ENCODE measurements around the gene RALGAPB.
"Not testable (repeated sequence)": the region's sequence is repeated elsewhere in the genome, so short reads cannot be mapped to it uniquely, and the experiment has no call there.

Gene RALGAPB

DNA sequence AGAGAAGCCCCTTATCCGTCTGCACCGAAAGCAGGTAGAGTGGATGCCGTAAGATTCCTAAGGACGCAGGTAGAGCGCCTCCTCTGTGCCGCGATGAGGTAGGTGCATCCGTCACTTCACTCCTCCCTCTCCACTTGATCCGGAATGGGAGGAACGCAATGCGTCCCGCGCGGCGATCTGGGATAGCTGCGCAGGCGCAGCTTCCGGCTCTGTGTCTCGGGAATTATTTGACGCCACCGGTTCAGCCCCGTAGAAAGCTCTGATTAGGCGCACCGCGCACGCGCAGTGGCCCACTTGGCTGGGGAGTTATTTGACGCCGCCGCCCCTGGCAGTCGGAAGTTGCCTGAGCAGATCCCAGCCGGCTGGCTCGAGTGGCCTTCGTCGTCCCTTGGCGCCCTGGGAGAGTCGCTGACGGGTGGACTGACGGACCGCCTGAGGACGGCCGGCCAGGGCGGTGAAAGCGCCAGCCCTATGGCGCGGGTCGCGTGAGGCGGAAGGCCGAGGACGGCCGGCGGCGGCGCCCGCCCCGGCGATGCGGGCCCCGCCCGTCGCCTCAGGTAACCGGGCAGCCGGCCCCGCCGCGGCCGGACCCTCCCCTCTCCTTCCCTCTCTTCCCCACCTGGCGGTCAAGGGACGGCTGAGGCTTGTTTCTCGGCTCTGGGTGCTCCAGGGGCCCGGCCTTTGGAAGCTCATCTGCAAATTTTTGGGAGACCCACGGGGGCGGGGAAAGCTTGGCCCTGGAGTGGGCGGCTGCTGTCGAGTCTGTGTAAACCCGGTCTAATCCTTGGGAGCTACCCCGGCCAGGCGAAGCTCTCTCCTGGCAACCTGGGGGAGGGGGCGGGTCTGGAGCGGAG is at the start of gene RALGAPB:
TSS of gene RALGAPB (plus strand) at position 331 of the 854 bp plus-strand sequence. CDS start 15,590 bp downstream, outside the sequence.
- DNase-seq = peak; percentile 98

DNA sequence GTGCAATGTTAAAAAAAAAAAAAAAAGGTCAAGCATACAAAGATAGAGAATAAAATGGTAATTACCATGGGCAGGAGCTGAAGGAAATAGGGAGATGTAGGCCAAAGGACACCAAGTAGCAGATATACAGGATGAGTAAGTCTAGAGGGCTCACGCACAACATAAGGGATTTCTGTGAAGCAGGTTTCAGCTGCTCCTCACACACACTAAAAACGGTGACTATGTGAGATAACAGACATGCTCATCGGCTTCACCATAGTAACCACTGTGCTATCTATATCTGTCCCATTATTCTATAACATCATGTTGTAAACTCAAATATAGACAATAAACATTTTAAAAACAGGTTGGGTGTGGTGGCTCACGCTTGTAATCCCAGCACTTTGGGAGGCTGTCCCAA is 49.1 kb upstream of the RALGAPB start:
- DNase-seq = no peak

DNA sequence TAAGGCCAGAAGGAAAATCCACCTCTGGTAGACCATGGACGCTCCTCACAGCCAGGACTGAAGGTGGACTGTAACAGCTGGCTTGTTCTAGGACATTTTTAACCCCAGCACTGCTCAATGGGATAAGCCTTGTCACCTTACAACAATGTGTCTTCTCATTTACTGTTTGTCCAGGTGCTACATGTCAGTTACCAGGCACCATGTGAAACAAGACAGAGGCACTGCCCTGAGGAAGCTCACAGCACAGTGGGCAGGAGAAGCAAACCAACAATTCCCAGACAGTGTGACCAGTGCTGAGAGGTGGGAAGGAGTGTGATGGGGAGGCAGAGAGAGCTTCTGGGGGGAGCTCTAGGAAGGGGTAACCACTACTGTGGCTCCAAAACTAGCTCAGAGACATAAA is 48.2 kb upstream of the RALGAPB start:
- DNase-seq = no peak

DNA sequence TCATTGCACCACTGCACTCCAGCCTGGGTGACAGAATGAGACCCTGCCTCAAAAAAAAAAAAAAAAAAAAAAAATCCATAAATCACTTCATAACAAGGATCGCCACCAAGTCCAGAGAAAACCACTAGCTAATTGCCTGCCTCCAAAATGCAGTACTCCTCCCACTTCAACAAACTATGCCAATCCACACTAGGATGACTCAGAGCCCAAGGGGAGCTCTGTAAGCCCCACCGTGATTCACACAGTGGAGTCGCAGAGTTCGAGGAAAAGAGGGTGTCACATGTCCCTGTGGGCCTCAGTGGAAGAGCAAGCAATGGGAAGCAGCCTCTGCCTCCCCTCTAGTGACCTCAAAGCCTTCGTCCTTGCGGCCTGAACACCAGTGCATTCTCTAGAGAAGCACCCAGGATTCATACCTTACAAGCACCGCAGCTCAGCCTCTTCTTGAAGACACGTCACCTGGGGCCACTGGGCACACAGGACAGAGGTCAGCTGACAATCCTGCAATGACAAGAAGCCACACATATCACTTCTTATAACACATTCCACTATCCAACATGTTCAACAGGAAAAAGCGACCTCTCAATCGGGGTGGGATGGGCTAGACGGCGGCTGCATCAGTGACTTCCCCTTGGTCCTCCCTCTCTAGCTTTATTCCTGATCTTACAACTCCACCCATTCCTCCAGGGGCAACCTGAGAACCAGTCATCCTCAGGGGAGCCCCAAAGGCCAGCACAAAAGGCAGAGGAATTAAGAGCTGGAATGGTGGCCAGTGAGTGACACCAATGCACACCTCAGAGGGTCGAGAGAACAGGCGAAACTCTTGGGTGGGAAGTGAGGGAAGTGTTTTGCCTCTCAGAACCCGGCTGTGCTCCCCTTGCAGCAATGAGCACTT is 46.4 kb upstream of the RALGAPB start:
- DNase-seq = no peak

DNA sequence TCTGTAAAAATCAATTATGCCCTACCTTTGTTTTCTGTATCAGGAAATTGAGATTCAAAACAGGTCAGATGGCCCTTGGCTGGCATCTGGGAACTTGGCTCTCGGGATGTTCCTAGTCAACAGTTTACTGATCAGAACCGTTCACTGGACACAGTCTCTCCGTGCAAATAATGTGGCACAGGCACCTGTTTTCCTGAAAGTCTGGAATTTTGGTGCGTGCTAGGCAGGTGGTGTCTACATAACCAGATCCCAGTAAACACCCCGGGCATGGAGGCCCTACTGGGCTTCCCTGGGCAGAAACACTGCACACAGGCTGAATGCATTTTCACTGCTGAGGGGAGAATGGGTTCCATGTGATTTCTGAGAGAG is 45.0 kb upstream of the RALGAPB start:
- no peak for DNase-seq

DNA sequence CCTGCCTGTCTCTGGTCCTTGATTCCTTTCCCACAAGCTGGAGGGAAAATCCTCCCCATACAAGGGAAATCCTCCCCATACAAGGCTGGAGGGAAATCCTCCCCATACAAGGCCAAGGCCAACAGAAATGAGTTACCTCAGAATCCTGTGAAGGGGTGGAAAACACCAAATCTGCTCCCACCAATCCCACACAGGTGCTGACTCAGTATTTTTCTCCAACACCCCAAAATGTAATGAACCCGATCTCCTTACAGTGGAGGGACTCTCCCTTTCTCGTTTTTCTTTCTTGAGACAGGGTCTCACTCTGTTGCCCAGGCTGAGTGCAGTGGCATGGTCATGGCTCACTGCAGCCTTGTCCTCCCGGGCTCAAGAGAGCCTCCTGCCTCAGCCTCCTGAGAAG is 43.8 kb upstream of the RALGAPB start:
- no peak for DNase-seq

DNA sequence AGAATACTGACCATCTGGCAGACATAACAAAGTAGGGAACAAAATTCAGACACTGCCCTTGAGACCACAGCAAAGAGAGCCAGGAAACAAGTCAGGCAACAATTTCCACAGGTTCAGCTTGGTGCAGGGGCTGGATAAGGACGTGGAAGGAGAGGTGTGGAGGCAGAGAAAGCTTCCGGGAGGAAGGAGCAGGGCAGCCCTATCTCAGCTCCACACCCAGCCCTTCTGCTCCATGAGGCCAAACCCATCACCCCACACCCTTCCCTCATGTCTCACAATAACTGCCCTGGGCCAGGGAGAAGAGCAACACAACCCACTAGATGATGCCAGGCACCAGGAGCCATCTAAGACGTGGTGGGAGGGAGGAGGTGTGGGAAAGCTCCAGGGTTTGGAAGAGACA is 43.3 kb upstream of the RALGAPB start:
- DNase-seq = no peak

DNA sequence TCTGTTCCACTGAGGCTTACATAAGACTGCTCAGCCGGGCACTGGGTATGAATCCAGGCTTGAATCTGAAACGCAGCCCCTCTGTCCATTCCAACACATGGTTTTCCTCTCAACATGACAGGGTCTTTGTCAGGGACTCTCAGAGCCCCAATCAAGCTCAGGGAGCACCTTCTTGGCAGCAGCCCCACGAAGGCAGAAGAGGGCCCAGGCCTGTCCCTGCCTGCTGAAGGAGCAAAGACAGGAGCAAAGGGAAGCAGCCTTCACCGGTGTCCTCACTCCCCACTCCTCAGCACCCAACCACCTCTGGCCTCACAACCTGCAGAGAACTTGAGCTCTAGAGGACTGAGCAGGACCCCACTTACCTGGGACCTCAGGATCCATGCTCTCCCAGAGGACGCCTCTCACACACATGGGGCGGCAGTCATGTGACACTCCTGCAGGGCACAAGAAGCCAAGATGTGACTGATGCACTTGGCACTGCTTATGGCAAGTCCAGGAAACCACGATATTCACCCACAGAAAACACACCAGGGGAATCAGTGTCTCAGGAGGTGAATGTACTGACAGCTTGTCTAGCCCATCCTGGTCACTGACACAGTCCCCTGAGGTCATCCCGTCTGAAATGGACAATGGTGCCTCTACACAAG is 41.8 kb upstream of the RALGAPB start:
- no peak for DNase-seq

DNA sequence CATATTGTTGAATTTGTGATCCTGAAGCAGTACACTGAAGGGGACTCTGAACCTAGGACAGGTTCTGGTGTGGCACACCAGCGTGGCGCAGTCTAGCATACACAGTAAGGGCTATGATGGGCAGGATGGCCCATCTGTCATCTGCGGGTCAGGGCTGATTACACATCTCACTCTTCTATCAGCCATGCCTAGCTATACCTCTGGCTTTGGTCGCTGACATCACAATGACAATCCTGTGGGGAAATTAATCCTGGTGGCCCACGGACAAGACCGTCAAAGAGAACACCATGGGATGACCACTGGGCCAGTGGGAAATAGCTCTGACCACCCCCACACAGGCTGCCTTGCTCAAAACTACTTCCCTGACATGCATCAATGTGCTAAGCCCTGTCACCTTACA is 40.4 kb upstream of the RALGAPB start:
- DNase-seq = no peak

DNA sequence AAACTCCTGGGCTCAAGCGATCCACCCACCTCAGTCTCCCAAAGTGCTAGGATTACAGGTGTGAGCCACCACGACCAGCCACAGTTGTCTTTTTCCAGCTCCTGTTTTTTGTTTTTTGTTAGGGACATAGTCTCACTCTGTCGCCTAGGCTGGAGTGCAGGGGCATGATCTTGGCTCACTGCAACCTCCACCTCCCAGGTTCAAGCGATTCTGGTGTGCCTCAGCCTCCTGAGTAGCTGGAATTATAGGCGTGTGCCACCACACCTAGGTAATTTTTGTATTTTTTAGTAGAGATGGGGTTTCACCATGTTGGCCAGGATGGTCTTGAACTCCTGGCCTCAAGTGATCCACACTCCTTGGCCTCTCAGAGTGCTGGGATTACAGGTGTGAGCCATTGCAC is 39.8 kb upstream of the RALGAPB start:
- DNase-seq = not testable (repeated sequence)

DNA sequence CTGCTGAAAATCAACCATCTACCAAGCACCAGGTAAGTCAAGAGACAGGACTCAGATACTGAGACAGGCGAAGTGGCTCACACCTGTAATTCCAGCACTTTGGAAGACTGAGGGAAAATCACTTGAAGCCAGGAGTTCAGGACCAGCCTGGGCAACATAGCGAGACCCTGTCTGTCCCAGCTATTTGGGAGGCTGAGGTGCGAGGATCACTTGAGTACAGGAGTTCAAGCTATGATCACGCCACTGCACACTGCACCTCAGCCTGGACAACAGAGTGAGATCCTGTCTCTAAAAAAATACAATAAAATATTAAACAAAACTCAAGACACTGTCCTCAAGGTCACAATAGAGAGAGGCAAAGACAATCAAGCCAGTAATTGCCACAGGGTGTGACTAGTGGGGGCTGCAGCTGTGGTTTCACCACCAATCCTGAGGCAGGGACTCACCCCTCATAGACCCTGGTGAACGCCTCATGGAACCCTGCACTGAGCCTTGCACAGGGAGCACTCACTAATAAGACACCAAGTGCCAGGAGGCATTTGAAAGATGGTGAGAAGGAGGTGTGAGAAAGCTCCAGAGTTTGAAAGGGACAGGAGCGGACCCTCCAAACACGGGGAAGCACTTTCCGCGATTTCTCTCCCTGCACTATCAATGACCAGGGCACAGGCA is 39.2 kb upstream of the RALGAPB start:
- DNase-seq = no peak

DNA sequence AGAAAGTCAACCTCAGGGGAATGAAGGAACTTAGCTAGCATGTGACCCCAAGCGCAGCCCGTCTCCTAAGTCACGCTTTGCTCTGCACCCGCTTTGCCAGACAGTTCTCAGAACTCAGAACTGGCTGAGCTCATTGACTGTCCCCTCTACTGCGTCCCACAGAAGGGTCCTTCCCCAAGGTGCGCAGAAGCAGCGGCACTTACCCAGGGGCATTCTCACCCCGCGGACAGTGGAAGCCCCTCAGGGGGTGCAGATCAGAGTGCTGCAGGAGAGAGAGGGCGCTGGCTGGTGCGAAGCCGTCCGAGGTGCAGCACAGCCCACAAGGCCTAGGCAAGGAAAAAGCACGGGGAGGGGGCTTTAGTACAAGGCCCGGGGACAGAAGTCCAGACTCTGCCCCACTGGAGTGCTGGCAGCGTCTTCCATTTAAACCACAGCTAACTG is 38.3 kb upstream of the RALGAPB start:
- DNase-seq = no peak

DNA sequence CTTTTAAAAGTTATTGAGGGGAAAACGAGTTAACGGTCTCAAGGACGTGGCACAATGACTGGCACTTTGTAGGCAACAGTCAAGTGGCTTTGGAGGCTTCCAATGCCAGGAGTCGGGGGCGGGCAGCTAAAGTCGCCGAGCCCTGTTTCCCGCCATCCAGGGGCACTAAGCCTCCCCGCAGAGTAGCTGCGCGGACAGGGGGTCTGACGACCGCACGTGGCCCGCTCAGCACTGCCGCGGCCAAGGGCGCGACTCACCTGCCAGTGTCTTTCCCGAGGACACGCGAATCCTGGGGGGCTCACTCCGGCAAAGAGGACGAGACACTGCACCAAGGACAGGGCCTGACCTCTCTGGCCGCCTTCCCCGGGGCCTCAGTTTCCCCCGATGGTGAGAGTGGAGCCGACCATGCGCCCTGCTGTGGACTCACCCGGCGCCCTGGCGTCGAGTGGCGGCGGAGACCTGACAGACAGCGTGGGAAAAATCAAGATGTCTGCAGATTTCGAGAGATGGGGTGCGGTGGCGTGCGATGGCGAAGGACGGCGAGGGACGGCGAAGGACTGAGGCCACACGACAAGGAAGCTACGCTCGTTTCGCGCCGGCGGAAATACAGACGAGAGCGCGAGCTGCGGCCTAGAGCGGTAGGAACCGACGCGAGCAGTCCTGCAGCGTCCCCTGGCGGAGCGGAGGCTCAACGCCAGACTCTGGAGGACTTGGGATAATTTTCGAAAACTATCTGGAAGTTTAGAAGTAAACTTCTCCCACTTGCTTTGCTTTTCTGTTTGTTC is 37.7 kb upstream of the RALGAPB start, which contains the start of gene SNHG17:
TSS of gene SNHG17 (minus strand) at position 559 of the 785 bp plus-strand sequence.
- DNase-seq = peak; percentile 58

DNA sequence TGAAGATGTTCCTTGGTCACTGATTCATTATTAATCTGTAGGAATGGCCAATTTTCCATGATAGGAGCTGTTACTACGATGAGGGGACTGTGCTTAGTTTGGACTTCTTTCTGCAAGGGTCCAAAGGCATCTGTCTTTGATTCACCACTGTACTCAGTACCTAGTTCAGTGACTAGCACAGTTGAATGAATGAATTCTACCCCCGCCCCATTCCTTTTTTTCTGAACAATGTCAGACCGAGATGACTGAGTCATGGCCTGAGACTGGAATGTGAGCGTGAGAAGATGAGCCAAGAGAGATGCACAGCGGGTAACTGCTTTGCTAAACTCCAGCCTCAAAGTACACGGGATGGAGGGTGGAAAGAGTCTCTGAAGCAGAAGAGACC is 37.1 kb upstream of the RALGAPB start:
- DNase-seq = no peak

DNA sequence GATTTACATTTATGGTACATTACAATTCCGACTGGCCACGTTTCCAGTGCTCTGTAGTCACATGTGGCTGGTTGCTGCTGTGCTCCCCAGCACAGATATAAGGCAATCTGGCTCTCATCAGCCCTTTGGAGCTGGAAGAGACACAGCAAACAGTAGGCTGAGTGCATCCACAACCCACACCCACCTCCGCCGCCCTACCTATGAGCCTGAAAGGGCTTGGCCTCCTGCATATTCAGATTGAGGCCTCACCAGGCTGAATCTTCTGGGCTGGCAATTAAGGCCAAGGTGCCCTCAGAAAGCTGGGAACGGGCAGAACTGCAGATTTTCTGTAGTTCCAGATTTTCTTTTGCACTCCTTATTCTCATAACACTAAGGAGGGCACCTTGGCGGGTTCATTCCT is 34.8 kb upstream of the RALGAPB start:
- DNase-seq = no peak

DNA sequence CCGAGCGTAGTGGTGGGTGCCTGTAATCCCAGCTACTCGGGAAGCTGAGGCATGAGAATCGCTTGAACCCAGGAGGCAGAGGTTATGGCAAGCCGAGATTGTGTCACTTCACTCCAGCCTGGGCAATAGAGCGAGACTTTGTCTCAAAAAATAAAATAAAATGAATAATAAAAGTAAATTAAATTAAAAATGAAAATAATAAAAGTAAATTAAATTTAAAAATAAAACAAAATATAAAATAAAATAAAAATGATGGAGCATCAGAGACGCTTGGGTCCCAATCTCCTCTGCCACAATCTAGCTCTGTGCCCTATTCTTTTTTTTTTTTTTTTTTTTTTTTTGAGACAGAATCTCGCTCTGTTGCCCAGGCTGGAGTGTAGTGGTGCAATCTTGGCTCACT is 31.5 kb upstream of the RALGAPB start:
- DNase-seq = not testable (repeated sequence)

DNA sequence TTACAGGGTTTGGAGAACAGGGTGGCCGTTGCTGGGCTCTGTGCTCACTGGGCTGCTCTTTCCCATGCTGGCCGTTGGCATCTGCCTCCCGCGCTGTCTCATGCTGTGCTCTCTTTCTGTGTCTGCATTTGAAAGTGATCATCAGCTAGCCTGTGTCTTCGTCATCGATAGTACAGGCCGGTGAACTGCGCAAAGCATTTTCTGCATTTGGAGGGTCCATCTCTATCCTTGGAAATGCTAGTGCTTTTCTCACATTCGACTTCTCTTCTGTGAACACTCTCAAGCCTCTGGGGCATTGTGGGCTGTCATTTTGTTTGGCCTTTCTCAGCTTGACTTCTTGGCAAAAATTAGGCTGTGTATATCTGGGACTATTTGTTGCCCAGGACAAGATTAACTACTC is 30.7 kb upstream of the RALGAPB start:
- DNase-seq = no peak

DNA sequence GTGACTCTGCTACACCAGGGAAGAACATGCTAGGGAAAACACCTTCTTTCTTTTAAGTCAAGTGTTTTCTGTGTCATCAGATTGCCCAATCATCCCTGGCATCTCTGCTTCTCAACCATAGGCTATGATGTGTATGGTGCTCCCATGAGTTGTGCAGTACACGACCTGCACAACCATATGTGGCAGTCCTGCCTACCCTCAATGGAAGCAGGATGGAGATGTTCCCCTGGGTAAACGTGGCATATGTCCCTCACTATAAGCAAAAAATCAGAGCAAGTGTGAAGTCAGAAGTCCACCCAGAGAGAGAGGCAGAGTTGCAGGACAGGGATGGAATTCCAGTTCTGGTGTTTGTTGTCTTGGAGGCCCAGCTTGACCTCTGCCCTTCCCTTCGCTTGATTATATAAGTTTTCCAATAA is 27.3 kb upstream of the RALGAPB start:
- DNase-seq = no peak

DNA sequence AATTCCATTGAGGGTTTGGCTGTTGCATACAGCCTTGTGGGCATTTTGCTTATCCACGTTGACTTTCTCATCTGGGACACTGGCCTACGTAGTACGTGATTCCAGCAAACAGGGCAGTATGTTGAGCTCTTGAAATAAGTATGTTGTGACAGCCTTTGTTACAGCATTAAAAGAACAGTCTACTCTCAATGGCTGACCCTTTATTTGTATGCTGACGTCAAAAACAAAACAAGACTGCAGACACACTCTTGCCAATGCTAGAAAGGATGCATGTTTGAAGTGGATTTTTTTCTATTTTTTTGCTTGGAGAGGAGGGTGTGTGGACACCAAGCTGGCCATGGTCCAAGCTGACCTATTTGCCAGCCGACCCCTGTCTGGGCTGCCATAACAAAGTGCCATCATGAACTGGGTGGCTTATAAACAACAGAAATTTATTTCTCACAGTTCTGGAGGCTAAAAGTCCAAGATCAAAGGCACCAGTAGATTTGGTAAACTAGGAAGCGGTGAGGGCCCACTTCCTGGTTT is 26.7 kb upstream of the RALGAPB start:
- DNase-seq = no peak

DNA sequence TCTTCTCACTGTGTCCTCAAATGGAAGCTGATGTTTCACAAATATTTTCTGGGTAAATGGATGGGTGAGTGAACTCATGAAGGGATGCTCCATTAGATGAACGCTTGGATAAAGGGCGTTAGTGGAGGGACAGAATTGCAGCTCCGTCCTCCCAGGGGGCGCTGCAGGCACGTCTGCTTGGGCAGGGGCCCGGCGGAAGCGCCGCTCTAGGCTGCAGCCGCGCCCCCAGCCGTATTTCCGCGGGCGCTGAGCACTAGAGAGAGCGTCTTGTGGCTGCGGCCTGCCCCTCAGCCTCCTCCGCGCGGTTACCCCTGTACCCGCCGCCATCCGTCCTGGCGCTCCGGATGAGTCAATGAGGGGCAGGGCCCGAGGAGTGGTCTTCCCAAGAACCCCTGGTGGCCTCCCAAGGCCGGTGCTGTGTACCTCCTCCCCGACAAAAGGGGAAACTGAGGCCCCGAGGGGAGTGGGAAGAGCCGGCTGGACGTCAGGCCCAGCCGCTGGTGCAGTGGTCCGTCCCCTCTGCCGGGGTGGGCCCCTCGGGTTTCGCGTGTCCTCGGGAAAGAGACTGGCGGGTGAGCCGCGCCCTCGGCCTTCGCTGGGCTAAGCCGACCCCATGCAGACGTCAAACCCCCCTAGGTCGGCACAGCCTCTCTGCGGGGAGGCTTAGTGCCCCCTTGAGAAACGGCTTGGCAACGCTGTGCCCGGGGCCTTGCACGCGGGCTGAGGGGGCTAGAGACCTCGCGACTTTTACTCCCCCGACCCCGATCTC is 26.0 kb upstream of the RALGAPB start:
- DNase-seq = peak; percentile 87

DNA sequence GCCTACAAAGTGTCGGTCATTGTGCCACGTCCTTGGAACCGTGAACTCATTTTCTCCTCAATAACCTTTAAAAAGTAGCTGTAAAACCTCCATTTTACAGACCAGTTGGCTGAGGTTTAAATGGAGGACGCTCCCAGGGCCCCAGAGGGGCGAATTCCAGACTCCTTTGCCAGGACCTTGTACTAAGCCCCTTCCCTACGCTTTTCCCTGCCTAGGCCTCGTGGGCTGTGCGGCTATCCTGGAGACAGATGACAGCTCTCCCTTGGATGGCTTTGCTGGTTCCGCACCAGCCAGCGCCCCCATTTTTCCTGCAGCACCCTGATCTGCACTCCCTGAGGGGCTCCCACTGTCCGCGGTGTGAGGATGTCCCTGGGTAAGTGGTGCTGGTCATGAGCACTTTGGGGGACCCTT is 25.4 kb upstream of the RALGAPB start:
- no peak for DNase-seq
